IMR-90 (cell line): Measurements from ENCODE around the gene PAAF1. TPM values are rescaled to one million over a fixed set of nuclear protein-coding genes. Genes with fewer than 3 reads are reported as not detected.

Source experiments
- ATAC-seq: fragments of 200-7000 bp; cut with Tn5 transposase; 2 replicates; pipeline ENCODE4 v1.9.1; 2020; ENCODE audit warnings: low read depth, mild to moderate bottlenecking, moderate library complexity
- BruUV-seq: library from RNA; stranded (reverse); fragments of 400-500 nt; replicated peaks from 2 replicates; lab custom pipeline; 2021; lab: Mats Ljungman, UMichigan
- CTCF ChIA-PET: fragments of 300-600 bp; formaldehyde crosslinking; extraction: SDS; loops from one replicate; lab custom pipeline; 2021; ENCODE audit warnings: antibody characterized with exemption; lab: Yijun Ruan, JAX
- POLR2A ChIA-PET: fragments of 300-600 bp; sonication (Branson Sonifier 250); formaldehyde crosslinking; loops from one replicate; lab custom pipeline; 2022; ENCODE audit warnings: antibody characterized with exemption; ENCODE audit not compliant: unreplicated experiment; lab: Charles Lee
- DNase-seq: peaks from one replicate; pipeline ENCODE4 v3.0.0; 2013
- H2AFZ ChIP-seq: replicated peaks from 2 replicates; pipeline ENCODE3; 2013; ENCODE audit warnings: low read length, mild to moderate bottlenecking; ENCODE audit not compliant: poor library complexity
- H2AK5ac ChIP-seq: 2 replicates; pipeline ENCODE4 v1.6.1; 2013; ENCODE audit warnings: low read depth, low read length, inconsistent platforms
- H2AK9ac ChIP-seq: replicated peaks from 2 replicates; pipeline ENCODE3; 2013; ENCODE audit warnings: mild to moderate bottlenecking, low read depth, low read length, moderate library complexity; ENCODE audit not compliant: poor library complexity
- H2BK120ac ChIP-seq: 2 replicates; pipeline ENCODE4 v1.6.1; 2013; ENCODE audit warnings: low read depth, low read length, inconsistent platforms
- H2BK15ac ChIP-seq: 3 replicates; pipeline ENCODE4 v1.6.1; 2013; ENCODE audit warnings: low read depth, low read length, inconsistent platforms
- H2BK20ac ChIP-seq: 2 replicates; pipeline ENCODE4 v1.6.1; 2013; ENCODE audit warnings: low read depth, mild to moderate bottlenecking, inconsistent platforms, low read length, moderate library complexity
- H2BK5ac ChIP-seq: 2 replicates; pipeline ENCODE4 v1.6.1; 2013; ENCODE audit warnings: mild to moderate bottlenecking, low read depth, low read length, inconsistent platforms; ENCODE audit not compliant: poor library complexity, severe bottlenecking
- H3K14ac ChIP-seq: replicated peaks from 2 replicates; pipeline ENCODE4 v1.6.1; 2013; ENCODE audit warnings: low read depth, low read length, inconsistent platforms
- H3K18ac ChIP-seq: 2 replicates; pipeline ENCODE4 v1.6.1; 2013; ENCODE audit warnings: low read depth, low read length, control low read depth
- H3K23ac ChIP-seq: 2 replicates; pipeline ENCODE4 v1.6.1; 2013; ENCODE audit warnings: low read depth, low read length, inconsistent platforms
- H3K27ac ChIP-seq: 2 replicates; pipeline ENCODE4 v1.5.1; 2013; ENCODE audit warnings: mild to moderate bottlenecking, control low read depth, low read length; ENCODE audit not compliant: insufficient read depth
- H3K27me3 ChIP-seq: 2 replicates; pipeline ENCODE4 v1.6.1; 2013; ENCODE audit warnings: low read length; ENCODE audit not compliant: control insufficient read depth, insufficient read depth
- H3K36me3 ChIP-seq: 2 replicates; pipeline ENCODE4 v1.6.1; 2013; ENCODE audit warnings: low read length, mixed read lengths; ENCODE audit not compliant: control insufficient read depth, insufficient read depth
- H3K4ac ChIP-seq: 2 replicates; pipeline ENCODE4 v1.6.1; 2013; ENCODE audit warnings: low read depth, low read length, inconsistent platforms
- H3K4me1 ChIP-seq: 2 replicates; pipeline ENCODE4 v1.6.1; 2013; ENCODE audit warnings: low read length, mixed read lengths; ENCODE audit not compliant: control insufficient read depth, insufficient read depth
- H3K4me2 ChIP-seq: 2 replicates; pipeline ENCODE4 v1.6.1; 2013; ENCODE audit warnings: low read depth, mild to moderate bottlenecking, control low read depth, low read length, moderate library complexity
- H3K4me3 ChIP-seq: 2 replicates; pipeline ENCODE4 v1.5.1; 2013; ENCODE audit warnings: low read depth, mild to moderate bottlenecking, control low read depth, low read length, moderate library complexity; ENCODE audit not compliant: insufficient read depth
- H3K56ac ChIP-seq: 2 replicates; pipeline ENCODE4 v1.6.1; 2013; ENCODE audit warnings: low read length, inconsistent platforms; ENCODE audit not compliant: insufficient read depth; ENCODE audit errors: extremely low read depth
- H3K79me1 ChIP-seq, 2 experiments: 2 replicates each; pipeline ENCODE4 v1.6.1; 2013; ENCODE audit warnings: low read length in 2 of 2, inconsistent platforms in 1 of 2, low read depth in 1 of 2
- H3K9ac ChIP-seq: 2 replicates; pipeline ENCODE4 v1.6.1; 2013; ENCODE audit warnings: low read depth, low read length, control low read depth
- H3K9me1 ChIP-seq: 2 replicates; pipeline ENCODE4 v1.6.1; 2013; ENCODE audit warnings: low read length, inconsistent platforms; ENCODE audit not compliant: insufficient read depth
- H3K9me3 ChIP-seq: 2 replicates; pipeline ENCODE4 v1.6.1; 2013; ENCODE audit warnings: low read length; ENCODE audit not compliant: control insufficient read depth, insufficient read depth
- H4K20me1 ChIP-seq: 2 replicates; pipeline ENCODE4 v1.6.1; 2013; ENCODE audit warnings: low read length, inconsistent platforms; ENCODE audit not compliant: insufficient read depth
- H4K5ac ChIP-seq: 2 replicates; pipeline ENCODE4 v1.6.1; 2013; ENCODE audit warnings: mild to moderate bottlenecking, low read depth, low read length, control low read depth
- H4K8ac ChIP-seq, 2 experiments: 2 replicates each; pipeline ENCODE4 v1.6.1; 2013; ENCODE audit warnings: low read depth in 2 of 2, low read length in 2 of 2, control low read depth in 1 of 2, inconsistent platforms in 1 of 2
- H4K91ac ChIP-seq: 2 replicates; pipeline ENCODE4 v1.6.1; 2013; ENCODE audit warnings: low read depth, low read length, inconsistent platforms; ENCODE audit not compliant: insufficient read depth
- FOS ChIP-seq: fragments of 150-350 bp; IDR thresholded peaks from 2 replicates; pipeline ENCODE4 v1.6.1; 2016; ENCODE audit warnings: low read depth, low read length
- MAFK ChIP-seq: IDR thresholded peaks from 2 replicates; pipeline ENCODE4 v1.6.1; 2012; ENCODE audit warnings: low read depth, low read length, improper control_type of control experiment
- MAZ ChIP-seq: IDR thresholded peaks from 2 replicates; pipeline ENCODE4 v1.6.1; 2012; ENCODE audit warnings: low read depth, mild to moderate bottlenecking, low read length, improper control_type of control experiment, moderate library complexity, borderline replicate concordance
- MXI1 ChIP-seq: IDR thresholded peaks from 2 replicates; pipeline ENCODE4 v1.6.1; 2012; ENCODE audit warnings: low read depth, mild to moderate bottlenecking, low read length, moderate library complexity, borderline replicate concordance
- NFE2L2 ChIP-seq: fragments of 150-350 bp; IDR thresholded peaks from 2 replicates; pipeline ENCODE4 v1.6.1; 2016; ENCODE audit warnings: low read depth, mild to moderate bottlenecking, low read length
- RAD21 ChIP-seq: IDR thresholded peaks from 2 replicates; pipeline ENCODE4 v1.6.1; 2012; ENCODE audit warnings: low read length, improper control_type of control experiment
- RCOR1 ChIP-seq: IDR thresholded peaks from 2 replicates; pipeline ENCODE4 v1.6.1; 2012; ENCODE audit warnings: mild to moderate bottlenecking, low read length, improper control_type of control experiment; ENCODE audit not compliant: insufficient replicate concordance
- RFX5 ChIP-seq: IDR thresholded peaks from 2 replicates; pipeline ENCODE4 v1.8.0; 2012; ENCODE audit warnings: low read depth, mild to moderate bottlenecking, low read length, moderate library complexity
- WGBS, 2 experiments: methylation state at CpG; one replicate each; pipeline versions ENCODE4 v1.1.5 to v1.1.7; 2013; ENCODE audit warnings: missing lambda C conversion rate in 2 of 2; ENCODE audit not compliant: insufficient read length in 1 of 2; ENCODE audit errors: extremely low coverage in 2 of 2; 5-methylcytosine and 5-hydroxymethylcytosine counted together
- dilution Hi-C: fragments of 300-500 bp; cut with HindIII; formaldehyde crosslinking; loops from one replicate; pipeline ENCODE4 v1.14.3; 2018; ENCODE audit warnings: low sequenced_read_pairs; ENCODE audit not compliant: unreplicated experiment
- in situ Hi-C: fragments of 300-500 bp; cut with MboI; formaldehyde crosslinking; loops from 3 replicates; pipeline ENCODE4 v1.14.3; 2019; ENCODE audit warnings: low sequenced_read_pairs, inconsistent platforms, mixed read lengths
- intact Hi-C: fragments of 100-400 bp; cut with micrococcal nuclease; formaldehyde crosslinking; loops from 2 replicates; pipeline ENCODE4 v1.10.0; 2022
- polyA plus RNA-seq, 3 experiments: library from polyadenylated mRNA; depleted of rRNA; stranded (reverse); fragments of >200 nt; gene quantifications; 2 replicates each; pipeline ENCODE4 v1.2.3, GENCODE V29; 2012; ENCODE audit warnings: low replicate concordance in 1 of 3
- total RNA-seq: library from RNA; depleted of rRNA; stranded (reverse); fragments of >200 nt; gene quantifications from 2 replicates; pipeline ENCODE4 v1.2.3, GENCODE V29; 2012
- TF ChIP-seq, protein P1 (sequence below): fragments of 150-350 bp; IDR thresholded peaks from 2 replicates; pipeline ENCODE4 v1.6.1; 2017; ENCODE audit warnings: mild to moderate bottlenecking, antibody characterized with exemption, low read length, low read depth
- TF ChIP-seq, protein P2 (sequence below): fragments of 150-350 bp; IDR thresholded peaks from 2 replicates; pipeline ENCODE4 v1.6.1; 2016; ENCODE audit warnings: low read depth, mild to moderate bottlenecking, low read length, moderate library complexity, borderline replicate concordance

PAAF1 gene
- total and polyA plus RNA-seq, 2 of the 4 experiments (the other 2 are of a cell fraction), result 15.1 to 16.4 TPM

DNA sequence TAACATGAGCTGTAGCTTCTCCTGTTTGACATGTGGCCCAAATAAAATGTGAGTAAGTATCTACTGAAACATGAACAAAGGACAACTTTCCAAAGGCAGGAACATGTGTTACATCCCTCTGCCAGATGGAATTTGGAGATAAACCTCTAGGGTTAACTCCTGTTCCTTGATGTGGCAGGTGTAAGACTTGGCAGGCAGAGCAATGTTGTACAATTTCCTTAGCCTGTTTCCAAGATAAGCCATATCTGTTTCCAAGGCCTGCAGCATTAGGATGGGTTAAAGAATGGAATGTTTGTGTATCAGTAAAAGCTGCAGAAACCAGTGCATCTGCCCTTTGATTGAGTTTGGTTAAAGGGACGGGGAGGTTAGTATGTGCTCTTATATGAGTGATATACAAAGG is 65.2 kb downstream of the PAAF1 start:
- Histone ChIP-seq H3K9me1 (no peaks in the 10 kb centered on the region), H3K18ac (no peak overlapping the region), H3K9me3 (peaks cover 10% of the 10 kb centered on the region), H3K4me1 (no peaks in the 10 kb centered on the region), H4K8ac (no peak overlapping the region), H2BK5ac (no peak overlapping the region), H3K4me3 (no peak overlapping the region), H3K4ac (no peak overlapping the region), H2BK15ac (no peak overlapping the region), H3K23ac (no peak overlapping the region), H2AK9ac (no peak overlapping the region), H3K14ac (no peak overlapping the region), H3K9ac (no peak overlapping the region), H4K91ac (no peak overlapping the region), H4K5ac (no peak overlapping the region), H2AK5ac (no peak overlapping the region), H2BK20ac (no peak overlapping the region), H3K56ac (no peak overlapping the region), H2BK120ac (no peak overlapping the region), H4K20me1 (no peaks in the 10 kb centered on the region), H3K4me2 (no peak overlapping the region), H3K27me3 (no peaks in the 10 kb centered on the region; the same call in none of the 2 replicates), H3K27ac (no peak overlapping the region), H3K79me1 (no peaks in the 10 kb centered on the region), H3K36me3 (no peaks in the 10 kb centered on the region), H2AFZ (no peak overlapping the region)
- BruUV-seq, result no TSS peak
- no peak for DNase-seq
- in situ Hi-C loops, result no loop called here
- ChIA-PET POLR2A (no interaction called here), CTCF (no interaction called here)
- no CpG with 5 or more reads among the region's 1 CpG for WGBS, 2 experiments
- no peak for TF ChIP-seq MAFK
- no peak for TF ChIP-seq MAZ
- no peak for TF ChIP-seq RFX5
- TF ChIP-seq NFE2L2, result no peak
- no peak for TF ChIP-seq FOS
- no peak for TF ChIP-seq RCOR1
- TF ChIP-seq MXI1, result no peak
- TF ChIP-seq, protein P1, sequence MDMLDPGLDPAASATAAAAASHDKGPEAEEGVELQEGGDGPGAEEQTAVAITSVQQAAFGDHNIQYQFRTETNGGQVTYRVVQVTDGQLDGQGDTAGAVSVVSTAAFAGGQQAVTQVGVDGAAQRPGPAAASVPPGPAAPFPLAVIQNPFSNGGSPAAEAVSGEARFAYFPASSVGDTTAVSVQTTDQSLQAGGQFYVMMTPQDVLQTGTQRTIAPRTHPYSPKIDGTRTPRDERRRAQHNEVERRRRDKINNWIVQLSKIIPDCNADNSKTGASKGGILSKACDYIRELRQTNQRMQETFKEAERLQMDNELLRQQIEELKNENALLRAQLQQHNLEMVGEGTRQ, result no peak
- no peak for TF ChIP-seq RAD21
- TF ChIP-seq, protein P2, sequence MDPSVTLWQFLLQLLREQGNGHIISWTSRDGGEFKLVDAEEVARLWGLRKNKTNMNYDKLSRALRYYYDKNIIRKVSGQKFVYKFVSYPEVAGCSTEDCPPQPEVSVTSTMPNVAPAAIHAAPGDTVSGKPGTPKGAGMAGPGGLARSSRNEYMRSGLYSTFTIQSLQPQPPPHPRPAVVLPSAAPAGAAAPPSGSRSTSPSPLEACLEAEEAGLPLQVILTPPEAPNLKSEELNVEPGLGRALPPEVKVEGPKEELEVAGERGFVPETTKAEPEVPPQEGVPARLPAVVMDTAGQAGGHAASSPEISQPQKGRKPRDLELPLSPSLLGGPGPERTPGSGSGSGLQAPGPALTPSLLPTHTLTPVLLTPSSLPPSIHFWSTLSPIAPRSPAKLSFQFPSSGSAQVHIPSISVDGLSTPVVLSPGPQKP, result no peak
- dilution Hi-C loops, result no loop called here
- ATAC-seq, result no peak
- intact Hi-C loops, result no loop called here
